GM12865 (cell line): ENCODE data around the gene ARHGAP1.
"Not testable (repeated sequence)": the region's sequence is repeated elsewhere in the genome, so short reads cannot be mapped to it uniquely, and the experiment has no call there.

Experiments
- DNase-seq: peaks from one replicate; pipeline ENCODE4 v3.0.0; 2010; ENCODE audit warnings: low read depth
- H3K4me3 ChIP-seq: 2 replicates; pipeline ENCODE4 v1.5.1; 2011; ENCODE audit warnings: mild to moderate bottlenecking, low read depth, low read length, control low read depth
- TF ChIP-seq, protein P1 (sequence below): IDR thresholded peaks from 2 replicates; pipeline ENCODE4 v1.5.1; 2011; ENCODE audit warnings: low read length, control low read depth, low read depth, inconsistent platforms; ENCODE audit not compliant: insufficient read depth; ENCODE audit errors: missing control alignments

ARHGAP1 gene

DNA sequence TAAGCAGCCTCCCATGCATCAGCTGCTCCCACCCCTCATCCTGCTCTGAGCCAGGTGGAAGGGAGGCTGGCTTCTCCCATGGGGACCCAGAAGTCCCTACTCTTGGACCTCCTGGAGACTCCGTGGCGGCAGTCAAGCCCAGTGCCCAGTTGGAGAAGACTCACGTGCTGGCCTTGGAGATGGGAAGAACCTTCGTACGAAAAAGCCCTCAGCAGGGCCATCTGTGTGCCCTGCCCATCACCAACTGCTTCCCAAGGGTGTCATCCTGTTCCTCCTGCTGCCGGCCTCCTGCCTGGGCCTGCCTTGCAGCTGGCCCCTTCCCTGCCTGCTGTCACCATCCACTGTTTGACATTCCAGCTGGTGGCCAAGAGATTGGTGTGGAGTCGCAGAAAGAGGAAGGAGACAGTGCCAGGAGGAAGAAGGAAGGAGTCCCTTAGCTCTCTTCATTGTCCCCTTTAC, 28.0 kb downstream of the ARHGAP1 start:
- TF ChIP-seq, protein P1, sequence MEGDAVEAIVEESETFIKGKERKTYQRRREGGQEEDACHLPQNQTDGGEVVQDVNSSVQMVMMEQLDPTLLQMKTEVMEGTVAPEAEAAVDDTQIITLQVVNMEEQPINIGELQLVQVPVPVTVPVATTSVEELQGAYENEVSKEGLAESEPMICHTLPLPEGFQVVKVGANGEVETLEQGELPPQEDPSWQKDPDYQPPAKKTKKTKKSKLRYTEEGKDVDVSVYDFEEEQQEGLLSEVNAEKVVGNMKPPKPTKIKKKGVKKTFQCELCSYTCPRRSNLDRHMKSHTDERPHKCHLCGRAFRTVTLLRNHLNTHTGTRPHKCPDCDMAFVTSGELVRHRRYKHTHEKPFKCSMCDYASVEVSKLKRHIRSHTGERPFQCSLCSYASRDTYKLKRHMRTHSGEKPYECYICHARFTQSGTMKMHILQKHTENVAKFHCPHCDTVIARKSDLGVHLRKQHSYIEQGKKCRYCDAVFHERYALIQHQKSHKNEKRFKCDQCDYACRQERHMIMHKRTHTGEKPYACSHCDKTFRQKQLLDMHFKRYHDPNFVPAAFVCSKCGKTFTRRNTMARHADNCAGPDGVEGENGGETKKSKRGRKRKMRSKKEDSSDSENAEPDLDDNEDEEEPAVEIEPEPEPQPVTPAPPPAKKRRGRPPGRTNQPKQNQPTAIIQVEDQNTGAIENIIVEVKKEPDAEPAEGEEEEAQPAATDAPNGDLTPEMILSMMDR: no peak
- no peak for DNase-seq
- no peak overlapping the region for H3K4me3 ChIP-seq

DNA sequence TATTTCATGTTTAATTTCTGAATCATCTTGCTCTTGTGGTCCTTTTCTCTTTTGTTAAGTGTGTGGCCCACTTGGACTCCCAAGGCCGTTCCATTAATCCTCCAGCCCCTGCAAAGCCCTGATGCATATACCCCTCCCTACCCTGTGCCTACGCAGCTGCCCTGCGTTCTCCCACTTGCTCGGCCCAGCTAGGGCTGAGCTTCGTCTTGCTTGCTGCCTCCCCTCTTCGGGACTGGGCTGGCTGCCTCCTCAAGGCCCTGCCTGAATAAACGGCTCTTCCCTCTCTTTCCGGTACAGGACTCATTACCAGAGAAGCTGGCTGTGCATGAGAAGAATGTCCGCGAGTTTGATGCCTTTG, 28.5 kb downstream of the ARHGAP1 start:
- TF ChIP-seq, protein P1: no peak
- no peak for DNase-seq
- no peak overlapping the region for H3K4me3 ChIP-seq

DNA sequence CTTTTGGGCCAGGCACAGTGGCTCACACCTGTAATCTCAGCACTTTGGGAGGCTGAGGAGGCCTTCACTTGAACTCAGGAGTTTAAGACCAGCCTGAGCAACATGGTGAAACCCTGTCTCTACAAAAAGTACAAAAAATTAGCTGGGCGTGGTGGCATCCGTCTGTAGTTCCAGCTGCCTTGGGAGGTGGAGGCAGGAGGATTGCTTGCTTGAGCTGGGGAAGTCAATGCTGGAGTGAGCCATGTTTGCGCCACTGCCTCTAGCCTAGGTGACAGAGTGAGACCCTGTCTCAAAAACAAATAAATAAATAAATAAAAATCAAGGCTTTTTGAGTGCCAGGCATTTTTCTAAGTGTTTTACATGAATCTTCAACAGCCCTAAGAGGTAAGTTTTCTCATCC, 29.9 kb downstream of the ARHGAP1 start:
- not testable (repeated sequence) for DNase-seq, H3K4me3 ChIP-seq

DNA sequence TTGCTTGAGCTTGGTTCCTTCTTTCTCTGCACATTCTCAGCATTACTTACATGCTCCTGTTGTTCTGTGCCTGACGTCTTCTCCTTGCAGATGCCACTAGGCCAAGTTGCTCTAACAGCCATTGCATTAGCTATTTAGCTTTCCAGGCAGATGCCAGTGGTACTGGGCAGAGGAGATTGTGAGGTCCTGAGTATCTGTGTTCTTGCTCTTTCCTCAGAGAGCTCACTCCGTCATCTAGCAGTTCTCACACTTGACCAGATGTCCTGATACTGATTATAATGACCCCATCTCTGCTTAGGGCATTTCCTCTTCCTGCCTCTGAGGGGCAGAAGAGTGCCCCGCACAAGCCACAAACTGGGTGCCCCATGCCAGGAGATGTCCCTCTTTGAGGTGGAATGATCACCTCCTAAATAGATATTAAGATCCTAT, 30.7 kb downstream of the ARHGAP1 start:
- TF ChIP-seq, protein P1: peak; percentile 16
- H3K4me3 ChIP-seq: no peak overlapping the region
- DNase-seq: no peak

DNA sequence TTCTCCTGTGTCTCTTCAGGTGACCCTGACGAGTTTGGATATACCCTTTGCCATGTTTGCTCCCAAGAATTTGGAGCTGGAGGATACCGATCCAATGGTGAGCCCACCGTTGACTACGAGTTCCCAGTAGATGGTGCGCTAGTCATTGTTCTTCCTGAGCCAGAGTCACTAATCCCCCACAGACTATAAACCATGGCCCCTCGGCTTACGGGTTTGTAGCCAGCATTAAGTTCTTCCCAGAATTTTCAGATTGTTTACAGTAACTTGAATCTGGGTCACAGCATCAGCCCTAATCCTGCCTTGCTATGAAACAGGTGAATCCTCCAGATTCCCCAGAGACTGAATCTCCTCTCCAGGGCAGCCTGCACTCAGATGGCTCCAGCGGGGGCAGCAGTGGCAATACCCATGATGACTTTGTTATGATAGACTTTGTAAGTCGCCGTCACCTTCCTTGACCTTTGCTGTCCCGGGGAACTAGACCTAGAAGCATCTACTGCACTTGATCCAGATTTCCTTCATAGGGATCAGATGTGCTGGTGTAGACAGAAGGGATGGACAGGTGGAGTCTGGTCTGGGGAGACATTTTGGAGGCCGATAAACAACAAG, 31.8 kb downstream of the ARHGAP1 start:
- TF ChIP-seq, protein P1: no peak
- no peak for DNase-seq
- no peak overlapping the region for H3K4me3 ChIP-seq

DNA sequence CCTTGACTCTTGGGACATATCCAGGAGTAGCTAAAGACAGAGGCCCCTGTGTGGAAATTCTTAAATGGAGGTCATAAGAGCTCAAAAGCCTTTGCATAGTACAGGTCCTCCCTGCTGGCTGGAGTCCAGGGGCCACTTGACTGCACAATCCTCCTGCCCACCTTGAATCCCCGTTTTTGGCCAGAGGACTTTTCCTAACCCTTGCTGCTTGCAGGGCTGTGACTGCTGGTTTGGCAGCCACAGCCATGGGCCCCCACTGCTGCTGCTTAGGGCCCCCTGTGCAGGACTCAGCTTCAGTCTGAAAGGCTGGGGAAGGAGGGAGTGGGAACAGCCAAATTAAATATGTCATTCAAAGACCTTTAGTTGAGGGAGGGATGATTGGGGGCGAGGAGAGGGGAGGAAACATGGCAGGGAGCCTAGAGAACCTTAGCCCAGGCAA, 33.4 kb downstream of the ARHGAP1 start:
- H3K4me3 ChIP-seq: no peak overlapping the region
- no peak for DNase-seq
- TF ChIP-seq, protein P1: no peak

DNA sequence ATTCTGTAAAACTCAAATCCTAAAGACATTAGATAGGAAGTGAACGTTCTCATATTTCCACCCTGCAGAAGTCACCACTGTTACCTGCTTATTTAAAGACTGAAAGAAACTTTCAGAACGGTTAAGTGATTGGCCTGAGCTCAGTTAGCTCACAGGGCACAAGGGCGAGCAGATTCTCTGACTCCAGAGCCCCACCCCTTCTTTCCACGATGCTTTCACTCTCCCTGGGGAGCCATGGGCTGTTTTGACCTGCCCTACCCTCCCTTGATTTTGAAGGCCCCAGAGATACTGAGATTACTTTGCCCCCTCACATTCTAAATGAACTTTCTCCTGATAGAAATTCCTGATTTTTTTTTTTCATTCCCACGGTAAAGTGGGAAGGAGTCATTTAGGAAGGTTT, 33.9 kb downstream of the ARHGAP1 start:
- H3K4me3 ChIP-seq: no peak overlapping the region
- DNase-seq: no peak
- TF ChIP-seq, protein P1: no peak
